Activated CD4-positive, alpha-beta T cell treated with anti-CD3 and anti-CD28 coated beads, Interleukin-2, Interleukin-6, amounts not matched to agents 100 ng/mL and 50 ng/mL, durations not matched to agents 16 hours and 8 hours (primary cell): ENCODE results near the gene RRP7A.
"Not testable (repeated sequence)": the region's sequence is repeated elsewhere in the genome, so short reads cannot be mapped to it uniquely, and the experiment has no call there.

Source experiments
- DNase-seq: peaks from one replicate; pipeline ENCODE4 v3.0.0-alpha.2; 2020

RRP7A gene

GRCh38 chr22:42535082-42535731 lies 15.6 kb upstream of the RRP7A start:
- DNase-seq, result not testable (repeated sequence)

DNA sequence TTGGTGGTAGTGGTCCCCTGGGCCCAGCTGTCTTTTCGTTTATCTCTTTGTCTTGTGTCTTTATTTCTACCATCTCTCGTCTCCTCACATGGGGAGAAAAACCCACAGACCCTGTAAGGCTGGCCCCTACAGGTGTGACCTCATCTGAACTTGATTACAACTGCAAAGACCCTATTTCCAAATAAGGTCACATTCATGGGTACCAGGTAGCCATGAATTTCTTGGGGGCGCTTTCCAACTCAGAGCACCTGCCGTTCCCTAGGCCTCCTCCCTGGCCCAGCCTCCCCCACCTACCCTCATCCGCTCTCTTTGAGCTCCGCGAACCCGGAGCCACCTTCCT lies 14.0 kb upstream of the RRP7A start:
- no peak for DNase-seq

- DNase-seq, result not testable (repeated sequence)
Measured at GRCh38 chr22:42531401-42532084, 11.9 kb upstream of the RRP7A start.

- DNase-seq, result not testable (repeated sequence)
Measured at GRCh38 chr22:42529435-42529834, 9.8 kb upstream of the RRP7A start.

DNA sequence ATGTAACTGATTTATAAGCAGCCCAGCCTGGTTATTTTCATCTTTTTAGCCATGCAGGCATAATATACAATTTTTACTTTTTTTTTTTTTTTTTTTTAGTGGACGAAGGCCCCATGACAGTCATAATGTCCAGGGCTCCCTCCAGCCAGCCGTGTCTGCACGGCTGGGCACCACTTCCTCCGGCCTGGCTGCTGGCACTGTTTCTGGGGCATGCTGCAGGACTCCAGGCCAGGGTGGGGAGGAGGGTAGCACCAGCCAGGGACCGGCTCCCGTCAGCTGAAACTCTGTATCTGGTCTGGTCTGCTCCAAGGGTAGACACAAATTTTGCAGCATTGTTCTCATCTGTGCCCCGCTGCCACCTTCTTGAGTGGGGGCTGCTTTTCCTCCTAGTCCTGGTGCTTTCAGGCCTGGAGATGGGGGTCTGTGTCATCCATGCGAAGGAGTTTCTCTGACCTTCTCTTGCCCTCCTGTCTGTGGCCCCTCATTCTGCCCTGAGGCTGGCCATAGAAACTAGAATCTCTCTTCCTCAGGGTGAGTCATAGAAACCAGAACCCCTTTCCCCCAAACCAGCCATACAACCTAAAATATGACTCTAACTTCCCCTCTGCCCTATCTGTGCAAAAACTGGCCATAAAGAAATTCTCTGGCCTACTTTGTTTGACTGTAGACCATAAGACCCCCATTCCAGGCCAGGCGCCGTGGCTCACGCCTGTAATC lies 9.2 kb upstream of the RRP7A start:
- no peak for DNase-seq

DNA sequence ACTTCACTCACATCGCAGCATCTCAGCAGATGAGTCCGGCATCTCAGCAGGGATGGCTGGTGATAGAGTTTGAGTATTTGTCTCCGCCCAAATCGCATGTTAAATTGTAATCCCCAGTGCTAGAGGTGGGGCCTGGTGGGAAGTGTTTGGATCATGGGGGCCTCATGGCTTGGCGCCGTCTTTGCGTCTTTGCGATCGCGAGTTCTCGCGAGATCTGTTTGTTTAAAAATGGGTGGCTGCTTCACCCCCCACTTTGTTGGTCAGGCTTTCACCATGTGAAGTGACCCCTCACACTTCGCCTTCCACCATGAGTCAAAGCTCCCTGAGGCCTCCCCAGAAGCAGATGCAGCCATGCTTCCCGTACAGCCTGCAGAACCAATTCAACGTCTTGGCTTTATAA lies 3.0 kb upstream of the RRP7A start:
- DNase-seq, result no peak

GRCh38 chr22:42521228-42521546 lies 1.6 kb upstream of the RRP7A start:
- no peak for DNase-seq

DNA sequence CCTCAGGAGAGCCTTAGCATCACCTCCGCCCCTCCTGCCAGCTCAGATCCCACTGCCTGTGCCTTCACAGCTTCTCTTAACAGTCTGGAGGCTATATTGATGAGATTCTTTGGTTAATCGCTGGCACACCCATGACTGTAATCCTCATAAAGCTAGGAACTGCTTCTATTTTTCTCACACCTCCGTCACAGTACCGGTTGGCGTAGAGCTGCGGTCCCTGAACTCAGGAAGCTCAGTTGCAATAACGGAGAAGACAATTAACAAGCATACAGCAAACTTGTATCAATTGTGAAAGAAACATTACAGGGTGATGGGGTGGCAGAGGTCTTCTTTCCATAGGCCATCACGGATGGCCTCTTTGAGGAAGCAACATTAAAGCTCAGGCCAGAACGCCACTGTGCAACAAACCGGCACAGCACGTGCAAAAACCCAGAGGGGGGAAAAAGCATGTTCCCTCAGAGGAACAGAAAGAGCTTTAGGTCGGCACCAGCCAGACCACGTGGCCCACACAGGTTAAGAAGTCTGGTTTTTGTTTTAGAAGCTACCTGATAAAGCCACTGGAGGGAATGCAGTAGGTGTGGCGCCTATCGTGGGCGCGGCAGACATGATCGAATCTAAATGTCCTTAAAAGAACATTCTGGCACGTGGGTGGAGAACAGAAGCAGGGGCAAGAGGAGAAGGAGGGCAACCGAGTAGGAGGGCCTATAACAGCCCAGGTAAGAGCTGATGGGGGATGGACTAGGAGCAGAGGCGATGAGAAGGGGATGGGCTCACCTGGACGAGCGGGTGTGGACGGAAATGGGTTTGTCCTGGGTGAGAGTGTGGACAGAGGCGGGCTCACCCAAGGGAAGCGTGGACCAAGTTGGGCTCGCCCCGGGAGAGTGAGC lies 715 bp downstream of the RRP7A start:
- DNase-seq, result not testable (repeated sequence)

- DNase-seq, result not testable (repeated sequence)
Measured at GRCh38 chr22:42517103-42517502, 2.5 kb downstream of the RRP7A start.

DNA sequence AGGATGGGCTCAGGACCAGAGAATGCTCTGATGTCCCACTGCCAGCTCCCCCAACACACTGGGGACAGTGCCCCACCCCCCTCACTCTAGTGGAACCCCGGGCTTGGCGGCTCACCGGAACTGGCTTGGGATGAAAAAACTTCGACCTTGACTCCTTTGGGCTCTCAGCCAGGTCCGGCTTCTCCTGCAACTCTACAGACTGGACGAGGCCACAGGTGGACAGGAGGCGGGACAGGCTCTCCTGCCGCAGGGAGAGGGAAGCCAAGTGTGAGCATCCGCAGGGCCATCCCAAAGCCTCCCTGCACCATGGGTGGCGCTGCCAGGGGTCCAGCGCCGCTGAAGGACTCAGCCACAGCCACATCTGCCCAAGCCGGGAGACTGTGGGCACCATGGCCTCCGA lies 3.7 kb downstream of the RRP7A start:
- no peak for DNase-seq

- DNase-seq, result not testable (repeated sequence)
Measured at GRCh38 chr22:42515304-42515703, 4.3 kb downstream of the RRP7A start.

DNA sequence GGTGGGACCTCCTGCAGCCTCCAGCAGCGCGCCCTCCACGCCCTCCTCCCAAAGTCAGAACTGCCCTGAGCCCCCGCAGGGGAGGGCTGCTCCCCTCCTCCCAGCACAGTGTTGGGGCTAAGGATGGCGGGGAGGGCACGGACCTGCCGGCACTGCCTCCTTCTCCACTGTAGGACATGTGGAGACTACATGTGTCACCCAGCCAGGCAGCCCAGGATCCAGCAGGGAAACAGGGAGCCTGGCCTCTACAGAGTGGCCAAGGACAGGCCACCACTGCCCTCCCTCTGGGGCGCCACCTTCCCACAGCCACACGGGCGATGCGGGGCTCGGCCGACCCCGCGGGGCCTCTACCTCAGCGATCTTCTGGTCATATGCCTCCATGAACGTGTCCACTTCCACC lies 5.3 kb downstream of the RRP7A start:
- DNase-seq, result not testable (repeated sequence)

GRCh38 chr22:42512273-42512990 lies 7.2 kb downstream of the RRP7A start:
- DNase-seq, result not testable (repeated sequence)

DNA sequence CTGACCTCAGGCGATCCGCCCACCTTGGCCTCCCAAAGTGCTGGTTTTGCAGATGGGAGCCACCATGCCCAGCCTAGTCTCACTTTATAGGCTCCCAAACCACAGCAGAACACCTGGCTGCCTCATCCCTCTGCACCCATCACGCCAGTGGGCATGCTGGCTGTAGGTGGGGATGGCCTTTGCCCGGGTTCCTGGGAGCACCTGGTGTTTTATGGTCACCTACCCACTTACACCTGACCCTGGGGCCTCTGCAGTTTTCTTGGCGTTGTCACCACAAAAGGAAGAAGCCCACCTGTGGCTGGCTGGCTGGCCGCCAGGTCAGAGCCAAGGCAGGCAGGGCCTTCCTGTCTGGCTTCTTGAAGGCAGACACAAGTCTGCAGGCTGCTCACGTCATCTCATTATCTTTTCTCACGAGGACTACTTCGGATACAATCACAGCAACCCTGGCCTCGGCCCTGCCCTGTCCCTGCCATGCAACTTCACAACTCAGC lies 8.2 kb downstream of the RRP7A start:
- no peak for DNase-seq

DNA sequence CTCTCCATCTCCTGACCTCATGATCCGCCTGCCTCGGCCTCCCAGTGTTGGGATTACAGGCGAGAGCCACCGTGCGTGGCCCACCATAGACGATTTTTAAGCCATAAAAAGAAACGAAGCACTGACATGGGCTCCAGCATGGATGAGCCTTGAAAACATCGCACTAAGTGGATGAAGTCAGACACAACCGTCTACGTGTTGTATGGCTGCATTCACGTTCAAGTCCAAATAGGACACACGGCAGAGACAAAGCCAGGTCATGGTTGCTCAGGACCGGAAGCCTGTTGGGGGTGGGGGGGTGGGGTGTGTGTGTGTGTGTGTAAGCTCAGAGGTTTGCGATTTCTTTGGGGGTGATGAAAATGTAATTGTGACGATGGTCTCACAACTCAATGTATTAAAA lies 10.0 kb downstream of the RRP7A start:
- no peak for DNase-seq

DNA sequence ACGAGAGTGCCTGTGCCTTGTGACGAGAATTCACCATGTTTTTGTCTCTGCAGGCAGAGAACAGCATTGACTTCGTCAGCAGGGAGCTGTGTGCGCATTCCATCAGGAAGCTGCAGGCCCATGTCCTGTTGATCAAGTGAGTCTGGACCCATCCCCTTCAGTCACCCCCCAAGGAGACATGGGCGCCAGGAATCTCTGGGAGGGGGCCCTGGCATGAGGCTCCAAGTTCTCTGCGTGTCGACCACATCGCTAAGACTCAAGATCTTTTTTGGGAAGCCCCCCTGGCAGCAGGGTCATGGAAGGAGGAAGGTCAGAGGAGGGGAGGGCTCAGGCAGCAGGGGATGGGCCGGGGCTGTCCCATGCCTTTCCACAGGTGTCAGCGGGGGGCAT lies 10.6 kb downstream of the RRP7A start:
- peak; percentile 24 for DNase-seq

- not testable (repeated sequence) for DNase-seq
Measured at GRCh38 chr22:42508327-42508974, 11.1 kb downstream of the RRP7A start.

- no peak for DNase-seq
Measured at GRCh38 chr22:42500836-42501179, 18.8 kb downstream of the RRP7A start.

DNA sequence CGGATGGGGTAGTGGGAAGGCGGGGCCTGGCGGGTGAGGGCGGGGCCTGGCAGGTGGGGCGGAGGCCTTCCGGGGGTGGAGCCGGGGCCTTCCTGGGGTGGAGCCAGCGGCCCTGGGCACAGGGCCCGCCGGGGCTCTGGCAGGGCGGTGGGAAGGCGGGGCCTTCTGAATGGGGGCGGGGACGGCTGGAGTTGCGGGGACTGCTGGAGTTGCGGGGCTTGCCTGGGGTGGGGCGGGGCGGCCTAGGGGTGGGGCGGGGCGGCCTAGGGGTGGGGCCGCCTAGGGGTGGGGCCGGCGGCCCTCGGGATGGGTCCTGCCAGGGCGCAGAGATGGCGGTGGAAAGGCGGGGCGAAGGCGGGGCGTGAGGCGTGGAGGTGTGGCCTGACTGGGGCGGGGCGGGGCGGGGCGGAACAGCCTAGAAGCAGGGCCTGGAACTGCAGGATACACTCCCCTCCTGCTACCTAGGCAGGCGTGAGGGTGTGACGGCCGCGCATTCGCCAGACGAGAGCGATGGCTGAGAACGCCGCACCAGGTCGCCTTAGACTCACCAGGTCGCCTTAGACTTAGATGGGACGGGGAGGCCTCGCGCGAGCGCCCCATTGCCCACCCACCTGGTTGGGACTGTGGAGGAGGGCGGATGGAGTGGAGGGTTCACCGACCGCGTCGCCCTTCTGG lies 19.3 kb downstream of the RRP7A start:
- peak; percentile 88 for DNase-seq

- DNase-seq, result not testable (repeated sequence)
Measured at GRCh38 chr22:42499773-42500160, 19.8 kb downstream of the RRP7A start.

DNA sequence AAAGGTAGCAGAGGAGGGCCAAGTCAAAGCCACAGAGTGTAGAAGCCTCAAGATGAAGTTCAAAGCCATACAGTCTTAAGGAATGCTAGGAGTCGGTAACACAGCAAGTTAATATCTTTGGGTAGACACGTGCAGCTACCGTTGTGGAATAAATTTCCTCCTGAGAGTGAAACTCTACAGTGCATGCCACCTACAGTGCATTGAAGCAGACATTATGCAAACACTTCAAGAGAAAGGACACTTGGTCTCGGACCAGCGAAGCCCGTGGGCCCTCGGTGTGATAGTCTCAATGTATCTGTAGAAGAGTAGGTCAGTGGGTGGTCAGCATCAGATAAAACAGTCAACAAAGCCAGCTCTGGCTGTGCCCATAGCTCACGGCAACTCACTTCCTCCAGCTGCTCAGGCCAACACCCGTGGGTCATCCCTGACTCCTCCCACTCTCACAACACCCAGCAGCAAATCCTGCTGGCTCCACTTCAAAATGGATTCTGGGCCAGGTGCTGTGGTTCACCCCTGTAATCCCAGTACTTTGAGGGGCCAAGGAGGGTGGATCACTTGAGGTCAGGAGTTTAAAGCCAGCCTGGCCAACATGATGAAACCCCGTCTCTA lies 24.0 kb downstream of the RRP7A start:
- not testable (repeated sequence) for DNase-seq
